ENCODE results near the gene NLRC5.

Gene NLRC5

GRCh38 chr16:56988948-56989945 is at the start of gene NLRC5:
NLRC5 (plus strand) TSS chr16:56989557; CDS start chr16:57020713, 31,156 bp downstream.
- peak; percentile 77 to 86 (median 78) for DNase-seq (ENCODE audit: low read depth in 2 of 3, low spot score in 2 of 3)

GRCh38 chr16:56939801-56940200 is 49.6 kb upstream of the NLRC5 start:
- DNase-seq (ENCODE audit: low read depth in 2 of 3, low spot score in 2 of 3), result no peak

GRCh38 chr16:56941092-56941491 is 48.3 kb upstream of the NLRC5 start:
- no peak for DNase-seq (ENCODE audit: low read depth in 2 of 3, low spot score in 2 of 3)

GRCh38 chr16:56941856-56942331 is 47.5 kb upstream of the NLRC5 start:
- no peak for DNase-seq (ENCODE audit: low read depth in 2 of 3, low spot score in 2 of 3)

- DNase-seq (ENCODE audit: low read depth in 2 of 3, low spot score in 2 of 3), result no peak
Observed at GRCh38 chr16:56943761-56944375, 45.5 kb upstream of the NLRC5 start.

GRCh38 chr16:56944954-56945839 is 44.2 kb upstream of the NLRC5 start:
- no peak for DNase-seq (ENCODE audit: low read depth in 2 of 3, low spot score in 2 of 3)

- no peak for DNase-seq (ENCODE audit: low read depth in 2 of 3, low spot score in 2 of 3)
Observed at GRCh38 chr16:56945847-56946527, 43.4 kb upstream of the NLRC5 start.

- no peak for DNase-seq (ENCODE audit: low read depth in 2 of 3, low spot score in 2 of 3)
Observed at GRCh38 chr16:56946767-56947603, 42.4 kb upstream of the NLRC5 start.

GRCh38 chr16:56947604-56947995 is 41.8 kb upstream of the NLRC5 start:
- DNase-seq (ENCODE audit: low read depth in 2 of 3, low spot score in 2 of 3), result no peak

GRCh38 chr16:56948234-56948633 is 41.1 kb upstream of the NLRC5 start:
- DNase-seq (ENCODE audit: low read depth in 2 of 3, low spot score in 2 of 3), result no peak

- DNase-seq (ENCODE audit: low read depth in 2 of 3, low spot score in 2 of 3), result no peak
Observed at GRCh38 chr16:56950051-56950450, 39.3 kb upstream of the NLRC5 start.

GRCh38 chr16:56950455-56950854 is 38.9 kb upstream of the NLRC5 start:
- DNase-seq (ENCODE audit: low read depth in 2 of 3, low spot score in 2 of 3), result no peak

GRCh38 chr16:56950881-56951771 is 38.2 kb upstream of the NLRC5 start:
- DNase-seq (ENCODE audit: low read depth in 2 of 3, low spot score in 2 of 3), result no peak

- DNase-seq (ENCODE audit: low read depth in 2 of 3, low spot score in 2 of 3), result no peak
Observed at GRCh38 chr16:56953006-56953405, 36.4 kb upstream of the NLRC5 start.

GRCh38 chr16:56956076-56956475 is 33.3 kb upstream of the NLRC5 start:
- DNase-seq (ENCODE audit: low read depth in 2 of 3, low spot score in 2 of 3), result no peak

GRCh38 chr16:56956756-56957155 is 32.6 kb upstream of the NLRC5 start:
- DNase-seq (ENCODE audit: low read depth in 2 of 3, low spot score in 2 of 3), result no peak

- no peak for DNase-seq (ENCODE audit: low read depth in 2 of 3, low spot score in 2 of 3)
Observed at GRCh38 chr16:56960681-56961281, 28.6 kb upstream of the NLRC5 start.

- no peak for DNase-seq (ENCODE audit: low read depth in 2 of 3, low spot score in 2 of 3)
Observed at GRCh38 chr16:56961386-56961785, 28.0 kb upstream of the NLRC5 start.
